HG03342 (cell line): Measurements from ENCODE around the gene SPHK1.

Experiments used
- ATAC-seq: cut with Tn5 transposase; IDR thresholded peaks from one replicate; pipeline ENCODE4 v1.9.1; 2021; ENCODE audit warnings: mild to moderate bottlenecking, moderate library complexity; ENCODE audit not compliant: unreplicated experiment

The SPHK1 gene

DNA sequence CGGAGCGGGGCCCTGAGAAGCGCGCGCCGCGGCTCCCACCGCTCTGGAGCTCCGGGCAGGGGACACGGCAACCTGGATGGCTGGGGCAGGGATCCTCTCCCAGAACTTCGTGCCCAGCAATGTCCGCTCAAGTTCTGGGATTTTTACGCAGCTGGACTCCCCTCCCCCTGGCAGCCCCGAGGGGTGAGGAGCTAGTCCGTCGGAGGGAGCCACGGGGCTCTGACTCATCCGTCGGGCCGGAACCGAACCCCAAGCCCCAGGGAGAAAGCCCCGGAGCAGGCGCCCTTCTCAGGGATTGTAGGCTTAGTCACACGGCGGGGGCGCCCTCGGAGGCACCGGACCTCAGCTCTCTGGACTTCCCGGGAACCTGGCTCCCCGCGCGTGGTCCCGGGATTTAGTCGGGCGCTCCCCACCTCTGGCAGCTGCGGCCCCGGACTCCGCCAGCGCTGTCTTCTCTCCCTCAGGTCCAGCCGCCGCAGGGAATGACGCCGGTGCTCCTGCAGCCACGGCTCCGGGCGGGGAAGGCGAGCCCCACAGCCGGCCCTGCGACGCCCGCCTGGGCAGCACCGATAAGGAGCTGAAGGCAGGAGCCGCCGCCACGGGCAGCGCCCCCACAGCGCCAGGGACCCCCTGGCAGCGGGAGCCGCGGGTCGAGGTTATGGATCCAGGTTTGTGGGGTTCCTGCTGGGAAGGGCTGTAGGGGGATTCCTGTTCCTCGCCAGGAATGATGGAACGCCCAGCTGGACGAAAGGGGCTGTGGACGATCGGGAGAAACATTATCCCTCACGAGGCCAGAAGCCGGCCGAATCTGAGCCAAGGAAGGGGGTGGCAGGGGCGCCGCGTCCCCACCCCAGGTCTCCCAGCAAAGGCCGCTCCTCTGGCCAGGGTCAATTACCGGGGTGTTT, 830 bp downstream of the SPHK1 start:
- ATAC-seq, result no peak

GRCh38 chr17:76385892-76386786, 1.7 kb downstream of the SPHK1 start:
- peak; percentile 39 for ATAC-seq

DNA sequence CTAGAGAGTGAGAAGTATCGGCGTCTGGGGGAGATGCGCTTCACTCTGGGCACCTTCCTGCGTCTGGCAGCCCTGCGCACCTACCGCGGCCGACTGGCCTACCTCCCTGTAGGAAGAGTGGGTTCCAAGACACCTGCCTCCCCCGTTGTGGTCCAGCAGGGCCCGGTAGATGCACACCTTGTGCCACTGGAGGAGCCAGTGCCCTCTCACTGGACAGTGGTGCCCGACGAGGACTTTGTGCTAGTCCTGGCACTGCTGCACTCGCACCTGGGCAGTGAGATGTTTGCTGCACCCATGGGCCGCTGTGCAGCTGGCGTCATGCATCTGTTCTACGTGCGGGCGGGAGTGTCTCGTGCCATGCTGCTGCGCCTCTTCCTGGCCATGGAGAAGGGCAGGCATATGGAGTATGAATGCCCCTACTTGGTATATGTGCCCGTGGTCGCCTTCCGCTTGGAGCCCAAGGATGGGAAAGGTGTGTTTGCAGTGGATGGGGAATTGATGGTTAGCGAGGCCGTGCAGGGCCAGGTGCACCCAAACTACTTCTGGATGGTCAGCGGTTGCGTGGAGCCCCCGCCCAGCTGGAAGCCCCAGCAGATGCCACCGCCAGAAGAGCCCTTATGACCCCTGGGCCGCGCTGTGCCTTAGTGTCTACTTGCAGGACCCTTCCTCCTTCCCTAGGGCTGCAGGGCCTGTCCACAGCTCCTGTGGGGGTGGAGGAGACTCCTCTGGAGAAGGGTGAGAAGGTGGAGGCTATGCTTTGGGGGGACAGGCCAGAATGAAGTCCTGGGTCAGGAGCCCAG, 2.8 kb downstream of the SPHK1 start:
- ATAC-seq, result no peak

DNA sequence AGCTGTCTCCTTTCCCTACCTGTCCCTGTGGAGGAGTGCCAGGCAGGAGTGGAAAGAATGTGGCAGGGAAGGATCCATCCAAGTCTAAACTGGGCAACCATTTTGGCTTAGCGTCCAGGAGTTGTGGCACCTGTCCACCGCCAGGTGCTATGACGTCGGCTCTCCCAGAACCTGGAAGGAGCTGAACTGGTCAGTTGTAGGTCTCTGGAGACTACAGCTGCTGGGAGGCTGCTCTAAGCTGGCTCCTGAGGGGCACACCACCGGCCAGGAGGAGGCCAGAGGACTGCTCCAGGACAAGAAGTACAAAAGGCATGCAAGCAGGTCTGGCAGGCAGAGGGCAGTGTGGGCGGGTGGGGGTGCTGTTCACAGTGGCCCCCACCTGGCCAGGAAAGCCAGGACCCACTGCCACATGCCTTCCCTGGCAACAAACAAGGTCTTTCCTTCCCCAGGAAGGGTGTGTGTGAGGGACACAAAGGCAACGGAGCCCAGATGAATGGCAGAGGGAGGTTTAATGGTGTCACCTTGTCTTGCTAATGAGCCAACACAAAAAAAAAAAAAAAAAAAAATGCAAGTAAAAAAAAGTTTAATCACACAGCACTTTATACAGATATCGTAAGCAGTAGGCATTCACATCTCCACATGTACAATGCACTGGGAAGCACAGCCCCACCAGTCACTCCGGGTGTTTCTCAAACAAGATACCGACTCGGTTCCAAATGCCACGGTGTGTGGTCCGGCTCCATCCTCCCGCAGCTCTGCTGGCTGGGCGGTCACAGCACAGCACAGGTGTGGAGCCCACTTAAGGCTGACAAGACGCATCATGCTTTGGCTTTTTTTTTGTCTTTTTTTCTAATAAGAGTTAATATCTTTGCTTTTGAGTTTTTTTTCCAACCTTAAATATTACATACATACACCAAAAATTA, 4.8 kb downstream of the SPHK1 start:
- no peak for ATAC-seq

- no peak for ATAC-seq
These were observed 5.6 kb downstream of the SPHK1 start for GRCh38 chr17:76390003-76390421.

GRCh38 chr17:76391200-76391715, 6.8 kb downstream of the SPHK1 start:
- ATAC-seq, result no peak

- ATAC-seq, result no peak
These were observed 9.8 kb downstream of the SPHK1 start for GRCh38 chr17:76394166-76394565.

GRCh38 chr17:76395980-76396379, 11.6 kb downstream of the SPHK1 start:
- ATAC-seq, result no peak

DNA sequence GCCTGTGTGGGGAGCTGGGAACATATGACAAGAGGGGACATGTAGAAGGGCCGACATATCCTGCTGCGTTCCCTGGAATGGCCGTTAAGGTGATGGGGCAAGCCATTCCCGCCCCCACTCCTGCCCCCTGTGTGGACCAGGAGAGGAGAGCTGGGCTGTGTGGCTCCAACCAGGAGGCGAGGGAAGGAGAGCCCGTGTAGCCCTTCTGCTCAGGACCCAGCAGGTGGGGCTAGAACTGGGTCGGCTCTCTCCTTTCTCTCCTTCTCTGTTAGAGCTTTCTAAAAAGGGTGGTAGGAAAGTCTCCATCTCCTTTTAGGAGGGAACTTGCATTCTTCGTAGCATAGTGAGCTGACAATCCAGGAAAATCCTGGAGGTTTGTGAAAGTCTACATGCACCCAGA, 12.8 kb downstream of the SPHK1 start:
- ATAC-seq, result no peak

- ATAC-seq, result no peak
These were observed 13.5 kb downstream of the SPHK1 start for GRCh38 chr17:76397687-76398522.

DNA sequence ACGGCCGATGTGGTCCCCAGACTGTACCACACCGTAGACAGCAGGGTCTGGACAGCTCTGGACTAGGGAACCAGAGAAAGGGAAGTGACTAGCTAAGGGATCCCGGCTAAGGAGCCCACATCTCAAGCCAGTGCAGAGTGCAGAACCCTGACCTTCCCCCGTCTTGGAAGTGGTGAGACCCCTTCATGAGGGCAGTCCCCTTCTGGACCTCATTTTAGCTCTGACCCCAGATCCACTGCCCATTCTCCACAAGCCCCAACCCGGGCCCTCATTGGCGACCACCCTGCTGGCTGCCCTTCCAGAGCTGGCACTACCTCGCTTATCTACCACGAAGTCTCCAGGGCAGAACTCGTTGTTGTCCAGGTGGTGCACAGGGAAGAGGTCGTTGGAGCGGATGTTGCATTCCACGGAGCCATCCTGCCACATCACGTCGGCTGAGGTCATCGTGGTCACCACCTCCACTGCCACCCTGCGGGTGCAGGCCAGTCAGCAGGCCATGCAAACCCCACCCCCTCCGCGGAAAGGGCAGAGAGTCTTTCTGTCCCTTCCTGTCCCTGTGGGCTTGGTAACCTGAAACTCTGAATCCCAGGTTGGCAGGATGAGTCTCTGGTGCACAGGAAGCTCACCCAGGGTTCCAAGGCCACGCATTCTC, 14.2 kb downstream of the SPHK1 start:
- no peak for ATAC-seq

DNA sequence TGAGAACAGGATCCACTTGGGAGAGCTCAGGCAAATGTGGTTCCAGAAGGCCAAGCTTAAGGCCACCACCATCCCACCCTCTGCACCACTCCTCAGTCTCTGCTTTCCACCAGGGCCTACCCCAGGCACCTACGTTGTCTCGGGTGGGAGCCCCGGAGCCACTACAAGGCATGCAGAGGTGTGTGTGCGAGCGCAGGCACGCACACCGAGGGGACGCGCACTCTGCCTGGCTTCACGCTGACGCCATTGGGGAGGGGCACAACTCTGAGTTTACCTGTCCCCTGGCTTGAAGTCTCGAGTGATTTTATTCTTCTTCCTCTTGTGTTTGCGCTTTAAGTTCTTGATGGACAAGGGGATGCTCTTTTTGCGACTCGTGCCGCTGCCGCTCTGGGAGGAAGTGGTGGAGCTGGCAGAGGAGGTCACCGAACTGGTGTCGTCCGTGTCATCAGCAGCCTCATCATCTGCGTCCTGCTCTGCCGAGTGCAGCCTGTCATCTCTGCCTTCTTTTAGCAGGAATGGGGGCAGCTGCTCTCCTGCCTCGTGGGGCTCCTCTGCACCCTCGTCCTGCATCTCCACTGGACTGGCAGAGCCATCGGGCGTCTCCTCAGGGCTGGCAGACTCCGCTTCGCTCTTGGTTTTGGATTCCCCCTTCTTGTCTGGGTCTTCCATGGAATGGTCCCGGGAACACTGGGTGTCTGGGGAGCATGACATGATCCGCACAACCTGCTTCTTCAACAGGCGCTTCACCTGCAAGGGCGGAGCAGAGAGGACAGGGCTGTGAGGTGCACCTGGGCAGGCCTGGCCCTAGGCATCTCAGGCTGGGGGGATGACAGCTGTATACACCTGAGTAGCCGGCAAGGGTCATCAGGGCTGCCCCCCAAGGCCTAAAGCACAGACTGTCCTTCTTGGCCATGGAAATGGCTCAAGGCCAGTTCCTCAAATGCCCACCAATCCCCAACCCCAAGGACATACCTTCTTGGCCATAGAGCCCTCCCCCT, 15.1 kb downstream of the SPHK1 start:
- ATAC-seq, result no peak

DNA sequence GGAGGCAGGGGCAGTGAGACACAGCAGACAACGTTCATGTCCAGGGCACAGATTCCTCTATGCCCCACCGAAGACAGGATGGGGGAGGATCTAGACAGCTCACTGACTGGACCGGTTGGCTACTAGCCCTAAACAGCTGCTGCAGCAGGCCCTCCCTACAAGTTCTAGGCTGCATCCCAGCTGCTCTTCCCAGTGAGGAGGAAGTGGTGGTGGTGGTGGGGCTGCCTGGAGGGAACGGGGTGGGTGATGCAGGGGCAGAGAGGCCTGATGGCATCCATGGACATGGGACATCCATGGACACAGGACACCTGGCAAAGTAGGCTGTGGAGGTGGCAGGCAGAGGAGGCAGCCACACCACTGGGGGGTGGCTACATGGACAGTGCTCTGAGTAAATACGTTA, 18.3 kb downstream of the SPHK1 start:
- no peak for ATAC-seq

- no peak for ATAC-seq
These were observed 19.8 kb downstream of the SPHK1 start for GRCh38 chr17:76404256-76404655.

DNA sequence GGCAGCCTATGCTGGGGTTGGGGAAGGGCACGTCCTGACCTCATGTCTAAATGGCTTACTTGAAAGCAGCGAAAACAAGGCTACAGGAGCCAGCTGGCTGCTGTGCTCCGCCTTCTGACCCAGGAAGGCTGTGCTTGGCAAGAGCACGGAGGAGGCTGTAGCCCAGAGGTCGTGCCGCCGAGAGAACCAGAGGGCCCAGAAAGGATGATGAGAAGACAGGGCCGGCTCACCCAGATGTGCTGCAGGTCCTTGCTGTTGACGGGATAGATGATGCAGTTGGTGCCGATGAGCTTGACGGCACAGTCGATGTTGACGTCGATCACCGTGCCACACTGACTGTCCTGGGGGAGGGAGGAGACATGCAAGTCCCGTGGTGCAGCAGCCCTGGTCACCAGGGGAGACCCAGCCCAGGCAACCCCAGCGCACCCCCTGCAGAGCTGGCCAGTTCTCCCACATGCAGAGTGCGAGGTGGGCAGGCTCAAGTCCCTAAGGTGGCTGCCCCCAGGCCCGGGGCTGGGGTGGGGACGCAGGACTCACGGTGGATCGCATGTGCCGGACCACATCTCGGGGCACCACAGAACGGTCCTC, 20.7 kb downstream of the SPHK1 start:
- no peak for ATAC-seq

GRCh38 chr17:76405607-76405966, 21.2 kb downstream of the SPHK1 start:
- no peak for ATAC-seq
